ENCODE data around the gene IQSEC1. TPM values are rescaled to one million over a fixed set of nuclear protein-coding genes. Genes with fewer than 3 reads are reported as not detected.
A peak's percentile ranks its signal among the peaks of the same experiment; 100 is the strongest.

The IQSEC1 gene
- total RNA-seq, 1 donor from 2014 or later, result 29.5 TPM

- Histone ChIP-seq H3K4me3 (ENCODE audit: insufficient read depth, low read depth, low read length) (no peak overlapping the region), H3K36me3 (ENCODE audit: insufficient read depth, low read length) (no peaks in the 10 kb centered on the region), H3K9ac (ENCODE audit: low read length) (no peak overlapping the region), H3K79me2 (ENCODE audit: insufficient read depth, low read length) (no peaks in the 10 kb centered on the region), H3K4me1 (ENCODE audit: insufficient read depth, low read length) (no peaks in the 10 kb centered on the region), H3K27ac (ENCODE audit: low read depth, low read length) (no peak overlapping the region), H3K9me3 (ENCODE audit: insufficient read depth, low read depth, low read length) (no peaks in the 10 kb centered on the region), H3K27me3 (ENCODE audit: insufficient read depth, low read length) (peaks cover 20% of the 10 kb centered on the region), H3K4me2 (ENCODE audit: low read length) (peak overlapping the region; percentile 73), H4K20me1 (ENCODE audit: insufficient read depth, low read length) (no peaks in the 10 kb centered on the region), H2AFZ (ENCODE audit: low read depth, low read length) (peak overlapping the region; percentile 55)
- Mint-ChIP-seq H3K4me1 (ENCODE audit: low read depth, unreplicated experiment) (peaks cover 19% of the 10 kb centered on the region), H3K4me3 (ENCODE audit: unreplicated experiment) (no peak overlapping the region), H3K36me3 (ENCODE audit: low read depth, unreplicated experiment) (no peaks in the 10 kb centered on the region), H3K9me3 (ENCODE audit: unreplicated experiment) (no peaks in the 10 kb centered on the region), H3K27ac (ENCODE audit: unreplicated experiment) (peak overlapping the region; percentile 13), H3K27me3 (ENCODE audit: low read depth, unreplicated experiment) (peaks cover 34% of the 10 kb centered on the region)
- no peak for FAIRE-seq
- no peak for TF ChIP-seq EZH2 (IDR thresholded peaks at IDR 0.05; ENCODE audit: insufficient read depth, low read length)
- TF ChIP-seq CTCF (IDR thresholded peaks at IDR 0.05; ENCODE audit: insufficient read depth, low read depth, low read length), result no peak
- DNase-seq (ENCODE audit: low read depth), result no peak
These were observed 181.7 kb downstream of the IQSEC1 start for GRCh38 chr3:12891391-12891984.

- peak overlapping the region; percentile 13 for H3K27ac Mint-ChIP-seq (ENCODE audit: unreplicated experiment)
- no peak overlapping the region for H2AFZ ChIP-seq (ENCODE audit: low read depth, low read length)
- H3K4me3 Mint-ChIP-seq (ENCODE audit: unreplicated experiment), result no peak overlapping the region
- no peaks in the 10 kb centered on the region for H3K9me3 ChIP-seq (ENCODE audit: insufficient read depth, low read depth, low read length)
- no peak for DNase-seq (ENCODE audit: low read depth)
- FAIRE-seq, result no peak
- no peak overlapping the region for H3K9ac ChIP-seq (ENCODE audit: low read length)
- no peaks in the 10 kb centered on the region for H3K36me3 ChIP-seq (ENCODE audit: insufficient read depth, low read length)
- no peaks in the 10 kb centered on the region for H4K20me1 ChIP-seq (ENCODE audit: insufficient read depth, low read length)
- H3K27me3 Mint-ChIP-seq (ENCODE audit: low read depth, unreplicated experiment), result peaks cover 38% of the 10 kb centered on the region
- no peak overlapping the region for H3K4me2 ChIP-seq (ENCODE audit: low read length)
- peaks cover 20% of the 10 kb centered on the region for H3K27me3 ChIP-seq (ENCODE audit: insufficient read depth, low read length)
- no peaks in the 10 kb centered on the region for H3K79me2 ChIP-seq (ENCODE audit: insufficient read depth, low read length)
- no peak overlapping the region for H3K27ac ChIP-seq (ENCODE audit: low read depth, low read length)
- no peaks in the 10 kb centered on the region for H3K36me3 Mint-ChIP-seq (ENCODE audit: low read depth, unreplicated experiment)
- peaks cover 19% of the 10 kb centered on the region for H3K4me1 Mint-ChIP-seq (ENCODE audit: low read depth, unreplicated experiment)
- H3K4me3 ChIP-seq (ENCODE audit: insufficient read depth, low read depth, low read length), result no peak overlapping the region
- H3K9me3 Mint-ChIP-seq (ENCODE audit: unreplicated experiment), result no peaks in the 10 kb centered on the region
- no peaks in the 10 kb centered on the region for H3K4me1 ChIP-seq (ENCODE audit: insufficient read depth, low read length)
- TF ChIP-seq EZH2 (IDR thresholded peaks at IDR 0.05; ENCODE audit: insufficient read depth, low read length) (no peak), CTCF (IDR thresholded peaks at IDR 0.05; ENCODE audit: insufficient read depth, low read depth, low read length) (no peak)
These were observed 182.4 kb downstream of the IQSEC1 start for GRCh38 chr3:12890610-12891390.

GRCh38 chr3:12886736-12887135, 186.5 kb downstream of the IQSEC1 start:
- H3K27me3 ChIP-seq (ENCODE audit: insufficient read depth, low read length), result peaks cover 28% of the 10 kb centered on the region
- H3K4me3 ChIP-seq (ENCODE audit: insufficient read depth, low read depth, low read length), result no peak overlapping the region
- Mint-ChIP-seq H3K36me3 (ENCODE audit: low read depth, unreplicated experiment) (no peaks in the 10 kb centered on the region), H3K4me1 (ENCODE audit: low read depth, unreplicated experiment) (peaks cover 4% of the 10 kb centered on the region), H3K9me3 (ENCODE audit: unreplicated experiment) (peaks cover 5% of the 10 kb centered on the region), H3K27ac (ENCODE audit: unreplicated experiment) (no peak overlapping the region), H3K27me3 (ENCODE audit: low read depth, unreplicated experiment) (peaks cover 49% of the 10 kb centered on the region), H3K4me3 (ENCODE audit: unreplicated experiment) (no peak overlapping the region)
- no peaks in the 10 kb centered on the region for H3K4me1 ChIP-seq (ENCODE audit: insufficient read depth, low read length)
- H3K79me2 ChIP-seq (ENCODE audit: insufficient read depth, low read length), result no peaks in the 10 kb centered on the region
- H3K9me3 ChIP-seq (ENCODE audit: insufficient read depth, low read depth, low read length), result no peaks in the 10 kb centered on the region
- FAIRE-seq (no peak), DNase-seq (ENCODE audit: low read depth) (no peak)
- no peaks in the 10 kb centered on the region for H4K20me1 ChIP-seq (ENCODE audit: insufficient read depth, low read length)
- H3K9ac ChIP-seq (ENCODE audit: low read length), result no peak overlapping the region
- H2AFZ ChIP-seq (ENCODE audit: low read depth, low read length), result no peak overlapping the region
- TF ChIP-seq EZH2 (IDR thresholded peaks at IDR 0.05; ENCODE audit: insufficient read depth, low read length) (no peak), CTCF (IDR thresholded peaks at IDR 0.05; ENCODE audit: insufficient read depth, low read depth, low read length) (no peak)
- H3K36me3 ChIP-seq (ENCODE audit: insufficient read depth, low read length), result no peaks in the 10 kb centered on the region
- no peak overlapping the region for H3K27ac ChIP-seq (ENCODE audit: low read depth, low read length)
- H3K4me2 ChIP-seq (ENCODE audit: low read length), result no peak overlapping the region
